IMR-90 (cell line): ENCODE data around the gene KDM1B. TPM values are rescaled to one million over a fixed set of nuclear protein-coding genes. Genes with fewer than 3 reads are reported as not detected.

Experiments used
- ATAC-seq: fragments of 200-7000 bp; cut with Tn5 transposase; 2 replicates; pipeline ENCODE4 v1.9.1; 2020; ENCODE audit warnings: low read depth, mild to moderate bottlenecking, moderate library complexity
- BruUV-seq: library from RNA; stranded (reverse); fragments of 400-500 nt; replicated peaks from 2 replicates; lab custom pipeline; 2021; lab: Mats Ljungman, UMichigan
- CTCF ChIA-PET: fragments of 300-600 bp; formaldehyde crosslinking; extraction: SDS; loops from one replicate; lab custom pipeline; 2021; ENCODE audit warnings: antibody characterized with exemption; lab: Yijun Ruan, JAX
- POLR2A ChIA-PET: fragments of 300-600 bp; sonication (Branson Sonifier 250); formaldehyde crosslinking; loops from one replicate; lab custom pipeline; 2022; ENCODE audit warnings: antibody characterized with exemption; ENCODE audit not compliant: unreplicated experiment; lab: Charles Lee
- DNase-seq: peaks from one replicate; pipeline ENCODE4 v3.0.0; 2013
- H2AFZ ChIP-seq: replicated peaks from 2 replicates; pipeline ENCODE3; 2013; ENCODE audit warnings: low read length, mild to moderate bottlenecking; ENCODE audit not compliant: poor library complexity
- H2AK5ac ChIP-seq: 2 replicates; pipeline ENCODE4 v1.6.1; 2013; ENCODE audit warnings: low read depth, low read length, inconsistent platforms
- H2AK9ac ChIP-seq: replicated peaks from 2 replicates; pipeline ENCODE3; 2013; ENCODE audit warnings: mild to moderate bottlenecking, low read depth, low read length, moderate library complexity; ENCODE audit not compliant: poor library complexity
- H2BK120ac ChIP-seq: 2 replicates; pipeline ENCODE4 v1.6.1; 2013; ENCODE audit warnings: low read depth, low read length, inconsistent platforms
- H2BK15ac ChIP-seq: 3 replicates; pipeline ENCODE4 v1.6.1; 2013; ENCODE audit warnings: low read depth, low read length, inconsistent platforms
- H2BK20ac ChIP-seq: 2 replicates; pipeline ENCODE4 v1.6.1; 2013; ENCODE audit warnings: low read depth, mild to moderate bottlenecking, inconsistent platforms, low read length, moderate library complexity
- H2BK5ac ChIP-seq: 2 replicates; pipeline ENCODE4 v1.6.1; 2013; ENCODE audit warnings: mild to moderate bottlenecking, low read depth, low read length, inconsistent platforms; ENCODE audit not compliant: poor library complexity, severe bottlenecking
- H3K14ac ChIP-seq: replicated peaks from 2 replicates; pipeline ENCODE4 v1.6.1; 2013; ENCODE audit warnings: low read depth, low read length, inconsistent platforms
- H3K18ac ChIP-seq: 2 replicates; pipeline ENCODE4 v1.6.1; 2013; ENCODE audit warnings: low read depth, low read length, control low read depth
- H3K23ac ChIP-seq: 2 replicates; pipeline ENCODE4 v1.6.1; 2013; ENCODE audit warnings: low read depth, low read length, inconsistent platforms
- H3K27ac ChIP-seq: 2 replicates; pipeline ENCODE4 v1.5.1; 2013; ENCODE audit warnings: mild to moderate bottlenecking, control low read depth, low read length; ENCODE audit not compliant: insufficient read depth
- H3K27me3 ChIP-seq: 2 replicates; pipeline ENCODE4 v1.6.1; 2013; ENCODE audit warnings: low read length; ENCODE audit not compliant: control insufficient read depth, insufficient read depth
- H3K36me3 ChIP-seq: 2 replicates; pipeline ENCODE4 v1.6.1; 2013; ENCODE audit warnings: low read length, mixed read lengths; ENCODE audit not compliant: control insufficient read depth, insufficient read depth
- H3K4ac ChIP-seq: 2 replicates; pipeline ENCODE4 v1.6.1; 2013; ENCODE audit warnings: low read depth, low read length, inconsistent platforms
- H3K4me1 ChIP-seq: 2 replicates; pipeline ENCODE4 v1.6.1; 2013; ENCODE audit warnings: low read length, mixed read lengths; ENCODE audit not compliant: control insufficient read depth, insufficient read depth
- H3K4me2 ChIP-seq: 2 replicates; pipeline ENCODE4 v1.6.1; 2013; ENCODE audit warnings: low read depth, mild to moderate bottlenecking, control low read depth, low read length, moderate library complexity
- H3K4me3 ChIP-seq: 2 replicates; pipeline ENCODE4 v1.5.1; 2013; ENCODE audit warnings: low read depth, mild to moderate bottlenecking, control low read depth, low read length, moderate library complexity; ENCODE audit not compliant: insufficient read depth
- H3K56ac ChIP-seq: 2 replicates; pipeline ENCODE4 v1.6.1; 2013; ENCODE audit warnings: low read length, inconsistent platforms; ENCODE audit not compliant: insufficient read depth; ENCODE audit errors: extremely low read depth
- H3K79me1 ChIP-seq, 2 experiments: 2 replicates each; pipeline ENCODE4 v1.6.1; 2013; ENCODE audit warnings: low read length in 2 of 2, inconsistent platforms in 1 of 2, low read depth in 1 of 2
- H3K9ac ChIP-seq: 2 replicates; pipeline ENCODE4 v1.6.1; 2013; ENCODE audit warnings: low read depth, low read length, control low read depth
- H3K9me1 ChIP-seq: 2 replicates; pipeline ENCODE4 v1.6.1; 2013; ENCODE audit warnings: low read length, inconsistent platforms; ENCODE audit not compliant: insufficient read depth
- H3K9me3 ChIP-seq: 2 replicates; pipeline ENCODE4 v1.6.1; 2013; ENCODE audit warnings: low read length; ENCODE audit not compliant: control insufficient read depth, insufficient read depth
- H4K20me1 ChIP-seq: 2 replicates; pipeline ENCODE4 v1.6.1; 2013; ENCODE audit warnings: low read length, inconsistent platforms; ENCODE audit not compliant: insufficient read depth
- H4K5ac ChIP-seq: 2 replicates; pipeline ENCODE4 v1.6.1; 2013; ENCODE audit warnings: mild to moderate bottlenecking, low read depth, low read length, control low read depth
- H4K8ac ChIP-seq, 2 experiments: 2 replicates each; pipeline ENCODE4 v1.6.1; 2013; ENCODE audit warnings: low read depth in 2 of 2, low read length in 2 of 2, control low read depth in 1 of 2, inconsistent platforms in 1 of 2
- H4K91ac ChIP-seq: 2 replicates; pipeline ENCODE4 v1.6.1; 2013; ENCODE audit warnings: low read depth, low read length, inconsistent platforms; ENCODE audit not compliant: insufficient read depth
- CEBPB ChIP-seq: IDR thresholded peaks from 2 replicates; pipeline ENCODE4 v1.6.1; 2012; ENCODE audit warnings: low read depth, low read length, improper control_type of control experiment
- ELK1 ChIP-seq: fragments of 150-350 bp; IDR thresholded peaks from 2 replicates; pipeline ENCODE4 v1.6.1; 2016; ENCODE audit warnings: low read depth, mild to moderate bottlenecking, low read length, moderate library complexity, borderline replicate concordance
- MXI1 ChIP-seq: IDR thresholded peaks from 2 replicates; pipeline ENCODE4 v1.6.1; 2012; ENCODE audit warnings: low read depth, mild to moderate bottlenecking, low read length, moderate library complexity, borderline replicate concordance
- NFE2L2 ChIP-seq: fragments of 150-350 bp; IDR thresholded peaks from 2 replicates; pipeline ENCODE4 v1.6.1; 2016; ENCODE audit warnings: low read depth, mild to moderate bottlenecking, low read length
- POLR2A ChIP-seq: IDR thresholded peaks from 2 replicates; pipeline ENCODE4 v1.6.1; 2012; ENCODE audit warnings: mild to moderate bottlenecking, low read depth, low read length
- RAD21 ChIP-seq: IDR thresholded peaks from 2 replicates; pipeline ENCODE4 v1.6.1; 2012; ENCODE audit warnings: low read length, improper control_type of control experiment
- RFX5 ChIP-seq: IDR thresholded peaks from 2 replicates; pipeline ENCODE4 v1.8.0; 2012; ENCODE audit warnings: low read depth, mild to moderate bottlenecking, low read length, moderate library complexity
- USF2 ChIP-seq: fragments of 150-350 bp; IDR thresholded peaks from 2 replicates; pipeline ENCODE4 v1.6.1; 2017; ENCODE audit warnings: mild to moderate bottlenecking, antibody characterized with exemption, low read length, low read depth
- WGBS, 2 experiments: methylation state at CpG; one replicate each; pipeline versions ENCODE4 v1.1.5 to v1.1.7; 2013; ENCODE audit warnings: missing lambda C conversion rate in 2 of 2; ENCODE audit not compliant: insufficient read length in 1 of 2; ENCODE audit errors: extremely low coverage in 2 of 2; 5-methylcytosine and 5-hydroxymethylcytosine counted together
- dilution Hi-C: fragments of 300-500 bp; cut with HindIII; formaldehyde crosslinking; loops from one replicate; pipeline ENCODE4 v1.14.3; 2018; ENCODE audit warnings: low sequenced_read_pairs; ENCODE audit not compliant: unreplicated experiment
- in situ Hi-C: fragments of 300-500 bp; cut with MboI; formaldehyde crosslinking; loops from 3 replicates; pipeline ENCODE4 v1.14.3; 2019; ENCODE audit warnings: low sequenced_read_pairs, inconsistent platforms, mixed read lengths
- intact Hi-C: fragments of 100-400 bp; cut with micrococcal nuclease; formaldehyde crosslinking; loops from 2 replicates; pipeline ENCODE4 v1.10.0; 2022
- polyA plus RNA-seq, 3 experiments: library from polyadenylated mRNA; depleted of rRNA; stranded (reverse); fragments of >200 nt; gene quantifications; 2 replicates each; pipeline ENCODE4 v1.2.3, GENCODE V29; 2012; ENCODE audit warnings: low replicate concordance in 1 of 3
- total RNA-seq: library from RNA; depleted of rRNA; stranded (reverse); fragments of >200 nt; gene quantifications from 2 replicates; pipeline ENCODE4 v1.2.3, GENCODE V29; 2012

Gene KDM1B
- total and polyA plus RNA-seq, 2 of the 4 experiments (the other 2 are of a cell fraction), result 13.2 to 16.7 TPM

GRCh38 chr6:18165751-18166150 is 10.5 kb downstream of the KDM1B start:
- CTCF ChIA-PET, result no interaction called here
- H4K91ac ChIP-seq, result no peak overlapping the region
- in situ Hi-C loops, result no loop called here
- WGBS, 2 experiments, result no CpG with 5 or more reads among the region's 4 CpGs
- ATAC-seq (no peak), DNase-seq (peak; percentile 58)
- H4K5ac ChIP-seq, result no peak overlapping the region
- POLR2A ChIA-PET, result no interaction called here
- no peak overlapping the region for H3K23ac ChIP-seq
- no peaks in the 10 kb centered on the region for H3K9me3 ChIP-seq
- H2BK20ac ChIP-seq, result no peak overlapping the region
- no peak overlapping the region for H2AFZ ChIP-seq
- H3K4me1 ChIP-seq, result no peaks in the 10 kb centered on the region
- H3K9ac ChIP-seq, result no peak overlapping the region
- no peak overlapping the region for H3K4me3 ChIP-seq
- H3K27me3 ChIP-seq, result no peaks in the 10 kb centered on the region
- H4K20me1 ChIP-seq, result no peaks in the 10 kb centered on the region
- H3K4ac ChIP-seq, result no peak overlapping the region
- no peak overlapping the region for H3K56ac ChIP-seq
- no peak overlapping the region for H3K18ac ChIP-seq
- H3K9me1 ChIP-seq, result peaks cover 6% of the 10 kb centered on the region; the same call in 1 of the 2 replicates
- BruUV-seq, result no TSS peak
- H3K4me2 ChIP-seq, result no peak overlapping the region
- no peak overlapping the region for H3K14ac ChIP-seq
- intact Hi-C loops, result no loop called here
- no peak overlapping the region for H2BK120ac ChIP-seq
- no peak overlapping the region for H2BK15ac ChIP-seq
- TF ChIP-seq USF2, result no peak
- no peak for TF ChIP-seq MXI1
- TF ChIP-seq POLR2A, result no peak
- TF ChIP-seq CEBPB, result no peak
- TF ChIP-seq RFX5, result no peak
- no peak for TF ChIP-seq RAD21
- no peak for TF ChIP-seq ELK1
- TF ChIP-seq NFE2L2, result no peak
- dilution Hi-C loops, result no loop called here
- H3K27ac ChIP-seq, result no peak overlapping the region
- no peak overlapping the region for H2AK9ac ChIP-seq
- H2AK5ac ChIP-seq, result no peak overlapping the region
- H2BK5ac ChIP-seq, result peak overlapping the region; percentile 3
- H3K79me1 ChIP-seq, result no peaks in the 10 kb centered on the region; a peak in 1 of 4 replicates
- H4K8ac ChIP-seq, result no peak overlapping the region
- H3K36me3 ChIP-seq, result peaks cover 15% of the 10 kb centered on the region
